ENCODE data around the gene TSFM. TPM values are rescaled to one million over a fixed set of nuclear protein-coding genes. Genes with fewer than 3 reads are reported as not detected.

The TSFM gene
- total and polyA plus RNA-seq, 2 of the 13 experiments (the other 11 are each of a cell fraction or from before 2014, with no cell fraction given): 29.8 to 68.3 TPM

DNA sequence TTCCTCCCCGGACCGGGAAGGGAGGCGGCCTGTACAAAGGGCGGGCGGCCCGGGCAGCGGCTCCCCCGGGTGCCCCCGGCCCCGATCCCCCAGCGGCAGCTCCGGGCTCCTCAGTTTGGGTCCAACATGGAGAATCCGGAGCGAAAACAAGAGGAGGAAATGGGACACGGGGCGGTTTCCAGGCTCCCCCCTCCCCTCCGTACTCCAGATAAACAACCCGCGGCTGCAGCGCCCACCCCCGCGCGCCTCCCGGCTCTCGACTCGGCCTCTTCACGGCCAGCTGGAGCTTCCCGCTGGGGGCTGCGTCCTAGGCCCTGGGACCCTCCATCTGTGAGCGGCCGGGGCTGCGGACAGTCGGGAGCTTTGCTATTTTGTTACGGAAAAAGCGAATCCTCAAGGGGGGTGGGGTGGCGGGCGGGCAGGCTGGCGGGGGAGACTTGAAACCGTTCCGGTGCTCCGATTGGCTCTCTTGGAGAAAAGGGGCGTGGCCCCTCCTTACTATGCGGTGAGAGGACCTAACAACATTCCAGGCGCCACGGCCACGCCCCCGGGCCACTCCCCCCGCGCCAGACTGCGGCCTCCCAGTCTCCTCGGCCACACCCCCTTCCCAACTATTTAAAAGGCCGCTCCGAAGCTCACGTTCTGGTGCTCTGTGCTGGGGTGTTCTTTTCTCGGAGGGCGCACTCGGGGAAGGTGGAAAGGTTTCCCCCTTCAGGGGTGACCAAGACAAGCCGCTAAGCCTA, 64.2 kb downstream of the TSFM start, which contains the start of gene CTDSP2 (continued):
- TF ChIP-seq, protein P1, sequence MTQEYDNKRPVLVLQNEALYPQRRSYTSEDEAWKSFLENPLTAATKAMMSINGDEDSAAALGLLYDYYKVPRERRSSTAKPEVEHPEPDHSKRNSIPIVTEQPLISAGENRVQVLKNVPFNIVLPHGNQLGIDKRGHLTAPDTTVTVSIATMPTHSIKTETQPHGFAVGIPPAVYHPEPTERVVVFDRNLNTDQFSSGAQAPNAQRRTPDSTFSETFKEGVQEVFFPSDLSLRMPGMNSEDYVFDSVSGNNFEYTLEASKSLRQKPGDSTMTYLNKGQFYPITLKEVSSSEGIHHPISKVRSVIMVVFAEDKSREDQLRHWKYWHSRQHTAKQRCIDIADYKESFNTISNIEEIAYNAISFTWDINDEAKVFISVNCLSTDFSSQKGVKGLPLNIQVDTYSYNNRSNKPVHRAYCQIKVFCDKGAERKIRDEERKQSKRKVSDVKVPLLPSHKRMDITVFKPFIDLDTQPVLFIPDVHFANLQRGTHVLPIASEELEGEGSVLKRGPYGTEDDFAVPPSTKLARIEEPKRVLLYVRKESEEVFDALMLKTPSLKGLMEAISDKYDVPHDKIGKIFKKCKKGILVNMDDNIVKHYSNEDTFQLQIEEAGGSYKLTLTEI (CRISPR knock-in tag; conservative IDR thresholded peaks at IDR 0.05): no peak
- TF ChIP-seq ZFP82 (CRISPR knock-in tag; IDR thresholded peaks at IDR 0.05; ENCODE audit: borderline replicate concordance) (no peak), TMF1 (CRISPR knock-in tag; IDR thresholded peaks at IDR 0.05; ENCODE audit: low read depth) (0 out of 2 replicates have a peak, but pooled peaks have one; percentile 24), ZNF614 (CRISPR knock-in tag; IDR thresholded peaks at IDR 0.05; ENCODE audit: borderline replicate concordance) (0 out of 2 replicates have a peak, but pooled peaks have one; percentile 3), ZNF841 (CRISPR knock-in tag; IDR thresholded peaks at IDR 0.05; ENCODE audit: borderline replicate concordance) (no peak), XRCC5 (optimal IDR thresholded peaks at IDR 0.05; ENCODE audit: low read length) (no peak), SKIL (CRISPR knock-in tag; IDR thresholded peaks at IDR 0.05; ENCODE audit: borderline replicate concordance) (peak; percentile 43; the same call in 1 of the 2 replicates), TCF7L2 (IDR thresholded peaks at IDR 0.05; ENCODE audit: low read depth, low read length) (no peak), UBTF (CRISPR knock-in tag; IDR thresholded peaks at IDR 0.05) (no peak), ETV5 (CRISPR knock-in tag; IDR thresholded peaks at IDR 0.05; ENCODE audit: borderline replicate concordance) (no peak), ZNF251 (CRISPR knock-in tag; IDR thresholded peaks at IDR 0.05) (no peak), TRIM24 (CRISPR knock-in tag; IDR thresholded peaks at IDR 0.05) (no peak), ZNF207 (IDR thresholded peaks at IDR 0.05; ENCODE audit: borderline replicate concordance) (no peak), ZNF891 (CRISPR knock-in tag; IDR thresholded peaks at IDR 0.05) (no peak), SCMH1 (CRISPR knock-in tag; IDR thresholded peaks at IDR 0.05; ENCODE audit: borderline replicate concordance) (no peak), ESRRA (CRISPR knock-in tag; IDR thresholded peaks at IDR 0.05; ENCODE audit: low read depth) (0 out of 2 replicates have a peak, but pooled peaks have one; percentile 19), NAIF1 (CRISPR knock-in tag; IDR thresholded peaks at IDR 0.05; ENCODE audit: borderline replicate concordance) (0 out of 2 replicates have a peak, but pooled peaks have one; percentile 34), TOE1 (CRISPR knock-in tag; IDR thresholded peaks at IDR 0.05) (no peak), ZFP91 (CRISPR knock-in tag; IDR thresholded peaks at IDR 0.05; ENCODE audit: borderline replicate concordance) (peak; percentile 25; the same call in 1 of the 2 replicates), TAF1 (CRISPR knock-in tag; IDR thresholded peaks at IDR 0.05) (no peak)
